ENCODE data around the gene BRF1.
A peak's percentile ranks its signal among the peaks of the same experiment; 100 is the strongest.

Gene BRF1

GRCh38 chr14:105251920-105252319, 48.9 kb downstream of the BRF1 start:
- H3K4me3 ChIP-seq (ENCODE audit: control insufficient read depth, low read depth, low read length) = no peak overlapping the region
- no peak for DNase-seq (ENCODE audit: low read depth)
- TF ChIP-seq, protein P1, sequence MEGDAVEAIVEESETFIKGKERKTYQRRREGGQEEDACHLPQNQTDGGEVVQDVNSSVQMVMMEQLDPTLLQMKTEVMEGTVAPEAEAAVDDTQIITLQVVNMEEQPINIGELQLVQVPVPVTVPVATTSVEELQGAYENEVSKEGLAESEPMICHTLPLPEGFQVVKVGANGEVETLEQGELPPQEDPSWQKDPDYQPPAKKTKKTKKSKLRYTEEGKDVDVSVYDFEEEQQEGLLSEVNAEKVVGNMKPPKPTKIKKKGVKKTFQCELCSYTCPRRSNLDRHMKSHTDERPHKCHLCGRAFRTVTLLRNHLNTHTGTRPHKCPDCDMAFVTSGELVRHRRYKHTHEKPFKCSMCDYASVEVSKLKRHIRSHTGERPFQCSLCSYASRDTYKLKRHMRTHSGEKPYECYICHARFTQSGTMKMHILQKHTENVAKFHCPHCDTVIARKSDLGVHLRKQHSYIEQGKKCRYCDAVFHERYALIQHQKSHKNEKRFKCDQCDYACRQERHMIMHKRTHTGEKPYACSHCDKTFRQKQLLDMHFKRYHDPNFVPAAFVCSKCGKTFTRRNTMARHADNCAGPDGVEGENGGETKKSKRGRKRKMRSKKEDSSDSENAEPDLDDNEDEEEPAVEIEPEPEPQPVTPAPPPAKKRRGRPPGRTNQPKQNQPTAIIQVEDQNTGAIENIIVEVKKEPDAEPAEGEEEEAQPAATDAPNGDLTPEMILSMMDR (conservative IDR thresholded peaks at IDR 0.05; ENCODE audit: control insufficient read depth, insufficient read depth, low read depth, low read length) = no peak

- H3K4me3 ChIP-seq (ENCODE audit: control insufficient read depth, low read depth, low read length) = no peak overlapping the region
- DNase-seq (ENCODE audit: low read depth) = no peak
- TF ChIP-seq, protein P1 (conservative IDR thresholded peaks at IDR 0.05; ENCODE audit: control insufficient read depth, insufficient read depth, low read depth, low read length) = no peak
Observed at GRCh38 chr14:105250986-105251385, 49.8 kb downstream of the BRF1 start.

DNA sequence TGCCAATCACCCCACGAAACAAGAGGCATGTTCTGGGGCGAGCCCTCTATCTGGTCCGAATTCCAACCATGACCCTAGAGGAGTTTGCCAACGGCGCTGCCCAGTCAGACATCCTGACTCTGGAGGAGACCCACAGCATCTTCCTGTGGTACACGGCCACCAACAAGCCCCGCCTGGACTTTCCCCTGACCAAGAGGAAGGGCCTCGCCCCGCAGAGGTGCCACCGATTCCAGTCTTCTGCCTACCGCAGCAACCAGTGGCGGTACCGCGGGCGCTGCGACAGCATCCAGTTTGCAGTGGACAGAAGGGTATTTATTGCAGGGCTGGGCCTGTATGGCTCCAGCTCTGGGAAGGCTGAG, 50.8 kb downstream of the BRF1 start:
- DNase-seq (ENCODE audit: low read depth) = no peak
- TF ChIP-seq, protein P1 (conservative IDR thresholded peaks at IDR 0.05; ENCODE audit: control insufficient read depth, insufficient read depth, low read depth, low read length) = no peak
- H3K4me3 ChIP-seq (ENCODE audit: control insufficient read depth, low read depth, low read length) = no peak overlapping the region

GRCh38 chr14:105249182-105250007, 51.4 kb downstream of the BRF1 start:
- DNase-seq (ENCODE audit: low read depth) = no peak
- TF ChIP-seq, protein P1 (conservative IDR thresholded peaks at IDR 0.05; ENCODE audit: control insufficient read depth, insufficient read depth, low read depth, low read length) = no peak
- peak overlapping the region; percentile 47 for H3K4me3 ChIP-seq (ENCODE audit: control insufficient read depth, low read depth, low read length)

DNA sequence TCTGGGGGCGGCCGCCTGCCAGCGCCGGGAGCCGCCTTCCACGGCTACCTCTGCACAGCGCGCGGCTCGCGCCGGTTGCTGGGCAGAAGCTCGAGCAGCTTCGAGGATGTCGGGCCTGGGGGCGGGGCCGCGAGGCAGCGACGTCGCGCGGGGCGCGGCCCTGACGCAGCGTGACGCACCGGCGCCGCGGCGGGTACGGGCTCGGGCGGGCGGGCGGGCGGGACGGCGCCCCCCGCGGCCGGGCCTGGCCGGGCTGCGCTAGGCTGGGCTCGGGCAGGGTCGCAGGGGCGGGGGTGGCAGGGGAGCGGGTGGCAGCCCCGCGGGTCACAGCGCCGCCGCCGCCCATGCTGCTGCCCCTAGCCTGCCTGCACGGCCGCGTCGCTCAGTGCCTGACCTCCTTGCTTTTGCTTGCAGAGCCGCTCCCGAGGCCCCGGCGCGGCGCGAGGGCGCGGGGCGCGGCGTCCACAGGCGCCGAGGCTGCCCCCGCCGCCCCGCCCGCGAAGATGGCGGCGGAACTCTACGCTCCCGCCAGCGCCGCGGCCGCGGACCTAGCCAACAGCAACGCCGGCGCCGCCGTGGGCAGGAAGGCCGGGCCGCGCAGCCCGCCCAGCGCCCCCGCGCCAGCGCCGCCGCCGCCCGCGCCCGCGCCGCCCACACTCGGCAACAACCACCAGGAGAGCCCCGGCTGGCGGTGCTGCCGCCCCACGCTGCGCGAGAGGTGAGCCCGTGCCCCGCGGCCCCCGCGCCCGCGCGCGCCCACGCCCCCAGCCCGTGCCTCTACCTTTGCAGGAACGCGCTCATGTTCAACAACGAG, 52.2 kb downstream of the BRF1 start, which contains the start of gene BTBD6:
Gene BTBD6 (plus strand): TSS at position 166 of the 814 bp plus-strand sequence. CDS start 179 bp downstream, at position 345.
- peak within 1 kb of the TSS; percentile 63 for H3K4me3 ChIP-seq (ENCODE audit: control insufficient read depth, low read depth, low read length)
- peak; percentile 75 for DNase-seq (ENCODE audit: low read depth)
- TF ChIP-seq, protein P1 (conservative IDR thresholded peaks at IDR 0.05; ENCODE audit: control insufficient read depth, insufficient read depth, low read depth, low read length) = no peak

DNA sequence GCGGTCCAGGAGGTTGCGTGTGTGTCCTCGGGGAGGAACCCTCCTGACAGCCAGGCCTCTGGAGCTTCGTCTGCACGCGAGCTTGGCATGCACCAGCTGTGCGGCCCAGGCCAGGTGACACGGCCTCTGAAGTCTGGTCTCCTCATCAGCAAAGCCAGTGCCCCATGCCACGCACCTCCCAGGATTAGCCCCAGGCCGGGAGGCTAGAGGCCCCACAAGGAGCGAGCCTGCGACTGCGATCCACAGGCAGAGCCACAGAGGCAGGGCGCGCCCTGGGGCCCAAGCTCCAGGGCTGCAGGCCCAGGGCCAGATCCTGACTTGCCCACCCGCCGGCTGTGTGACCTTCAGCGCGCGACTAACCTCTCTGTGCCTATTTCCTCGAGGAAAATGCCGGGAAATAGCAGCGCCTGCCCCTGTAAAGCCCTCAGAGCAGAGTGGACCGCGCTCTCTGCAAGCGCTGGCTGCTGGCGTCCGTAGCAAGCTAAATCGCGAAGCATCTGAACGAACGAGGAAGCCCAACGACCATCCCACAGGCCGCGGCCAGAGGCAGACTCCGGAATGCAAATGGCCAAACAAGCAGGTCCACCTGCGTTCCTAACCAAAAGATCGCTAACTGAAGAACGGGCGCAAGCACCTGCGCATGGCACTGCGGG, 53.0 kb downstream of the BRF1 start:
- TF ChIP-seq, protein P1 (conservative IDR thresholded peaks at IDR 0.05; ENCODE audit: control insufficient read depth, insufficient read depth, low read depth, low read length) = no peak
- no peak for DNase-seq (ENCODE audit: low read depth)
- peak overlapping the region; percentile 63 for H3K4me3 ChIP-seq (ENCODE audit: control insufficient read depth, low read depth, low read length)

All from fibroblast of mammary gland (primary cell).